HCT116 (cell line): Measurements from ENCODE around the gene BIVM. TPM values are rescaled to one million over a fixed set of nuclear protein-coding genes. Genes with fewer than 3 reads are reported as not detected.

Source experiments
- ATAC-seq: fragments of 200-7000 bp; cut with Tn5 transposase; 2 replicates; pipeline ENCODE4 v1.9.1; 2020; ENCODE audit warnings: mild to moderate bottlenecking, moderate library complexity
- BruUV-seq: library from RNA; stranded (reverse); fragments of 400-500 nt; replicated peaks from 2 replicates; lab custom pipeline; 2021; lab: Mats Ljungman, UMichigan
- CTCF ChIA-PET: fragments of 300-600 bp; sonication (Branson Sonifier 250); formaldehyde crosslinking; loops from one replicate; lab custom pipeline; 2021; ENCODE audit warnings: antibody characterized with exemption; lab: Charles Lee
- POLR2A ChIA-PET: fragments of 300-600, 350-600 bp; sonication (Branson Sonifier 250); formaldehyde crosslinking; loops from one replicate; lab custom pipeline; 2021; ENCODE audit warnings: antibody characterized with exemption; lab: Charles Lee
- RAD21 ChIA-PET, 2 experiments: fragments of 300-600 bp; sonication (Branson Sonifier 250); formaldehyde crosslinking; loops; one replicate each; lab custom pipeline; 2023; ENCODE audit warnings: low total read pairs in 2 of 2; ENCODE audit not compliant: uncharacterized antibody in 2 of 2, unreplicated experiment in 2 of 2, low non-redundant PET in 1 of 2; lab: Charles Lee
- DNase-seq: peaks from one replicate; pipeline ENCODE4 v3.0.0-alpha.2; 2010; ENCODE audit warnings: low read depth, low spot score
- H2AFZ ChIP-seq: fragments of 200-600 bp; shearing (Covaris generic), sonication (generic); 2 replicates; pipeline ENCODE4 v1.6.1; 2017; ENCODE audit warnings: low read depth, mixed run types, mixed read lengths, antibody characterized with exemption, low read length; ENCODE audit not compliant: poor library complexity, severe bottlenecking
- H3K27ac ChIP-seq: 2 replicates; pipeline ENCODE4 v1.5.1; 2012; ENCODE audit warnings: low read depth, low read length
- H3K27me3 ChIP-seq: fragments of 200-600 bp; sonication (generic); 2 replicates; pipeline ENCODE4 v1.6.1; 2016; ENCODE audit warnings: mixed run types, low read length, mixed read lengths; ENCODE audit not compliant: insufficient read depth
- H3K36me3 ChIP-seq, 2 experiments: fragments of 200-500 bp in 1 of 2; fragments of 200-600 bp in 1 of 2; sonication (Bioruptor generic) in 1 of 2; sonication (generic) in 1 of 2; 2 replicates each; pipeline versions ENCODE4 v1.5.1 to v1.6.1; 2014 to 2016; ENCODE audit warnings: low read length in 2 of 2, inconsistent platforms in 1 of 2, mixed read lengths in 1 of 2, mixed run types in 1 of 2; ENCODE audit not compliant: insufficient read depth in 2 of 2, control insufficient read depth in 1 of 2
- H3K4me1 ChIP-seq, 2 experiments: fragments of 200-600 bp in 1 of 2; sonication (generic) in 1 of 2; 2 replicates each; pipeline versions ENCODE4 v1.5.1 to v1.6.1; 2012 to 2017; ENCODE audit warnings: low read length in 2 of 2, inconsistent platforms in 1 of 2, mild to moderate bottlenecking in 1 of 2, mixed read lengths in 1 of 2, mixed run types in 1 of 2, moderate library complexity in 1 of 2; ENCODE audit not compliant: insufficient read depth in 2 of 2, control insufficient read depth in 1 of 2
- H3K4me2 ChIP-seq: fragments of 200-600 bp; sonication (generic); 2 replicates; pipeline ENCODE4 v1.6.1; 2017; ENCODE audit warnings: mixed run types, low read length, mixed read lengths
- H3K4me3 ChIP-seq, 2 experiments: fragments of 200-600 bp in 1 of 2; sonication (generic) in 1 of 2; replicated peaks in 1 of 2; 2 replicates each; pipeline ENCODE4 v1.5.1; 2011 to 2016; ENCODE audit warnings: low read length in 2 of 2, control low read depth in 1 of 2, low read depth in 1 of 2, mild to moderate bottlenecking in 1 of 2, mixed read lengths in 1 of 2, mixed run types in 1 of 2
- H3K79me2 ChIP-seq: fragments of 200-600 bp; sonication (generic); 2 replicates; pipeline ENCODE4 v1.6.1; 2017; ENCODE audit warnings: mild to moderate bottlenecking, mixed run types, low read length, moderate library complexity, mixed read lengths; ENCODE audit not compliant: insufficient read depth
- H3K9ac ChIP-seq: fragments of 200-600 bp; sonication (generic); 2 replicates; pipeline ENCODE4 v1.6.1; 2016; ENCODE audit warnings: low read length, mixed read lengths
- H3K9me2 ChIP-seq: fragments of 200-600 bp; sonication (generic), shearing (Covaris generic); 2 replicates; pipeline ENCODE4 v1.6.1; 2017; ENCODE audit warnings: mixed run types, mild to moderate bottlenecking, moderate library complexity; ENCODE audit not compliant: insufficient read depth
- H3K9me3 ChIP-seq, 2 experiments: fragments of 200-500 bp in 1 of 2; fragments of 200-600 bp in 1 of 2; sonication (Bioruptor generic) in 1 of 2; sonication (generic) in 1 of 2; 2 replicates each; pipeline ENCODE4 v1.6.1; 2014 to 2017; ENCODE audit warnings: low read length in 2 of 2, mixed read lengths in 2 of 2, inconsistent platforms in 1 of 2, low read depth in 1 of 2, mild to moderate bottlenecking in 1 of 2, mixed run types in 1 of 2, moderate library complexity in 1 of 2; ENCODE audit not compliant: control insufficient read depth in 1 of 2, insufficient read depth in 1 of 2
- H4K20me1 ChIP-seq: fragments of 200-600 bp; sonication (generic), shearing (Covaris generic); 2 replicates; pipeline ENCODE4 v1.6.1; 2017; ENCODE audit warnings: mixed run types, mild to moderate bottlenecking, moderate library complexity; ENCODE audit not compliant: insufficient read depth
- CBX3 ChIP-seq: IDR thresholded peaks from 2 replicates; pipeline ENCODE4 v1.6.1; 2012; ENCODE audit warnings: low read depth
- CEBPB ChIP-seq: IDR thresholded peaks from 2 replicates; pipeline ENCODE4 v1.6.1; 2012; ENCODE audit warnings: low read depth
- EGR1 ChIP-seq: IDR thresholded peaks from 2 replicates; pipeline ENCODE4 v1.6.1; 2012; ENCODE audit warnings: low read depth
- ELF1 ChIP-seq: IDR thresholded peaks from 2 replicates; pipeline ENCODE4 v1.6.1; 2012; ENCODE audit warnings: low read depth, borderline replicate concordance
- EZH2phosphoT487 ChIP-seq: fragments of 200-600 bp; IDR thresholded peaks from 2 replicates; pipeline ENCODE4 v1.6.1; 2018; ENCODE audit warnings: antibody characterized with exemption, borderline replicate concordance
- FOSL1 ChIP-seq: IDR thresholded peaks from 2 replicates; pipeline ENCODE4 v1.6.1; 2012; ENCODE audit warnings: low read depth
- JUND ChIP-seq: IDR thresholded peaks from 2 replicates; pipeline ENCODE4 v1.6.1; 2012
- POLR2AphosphoS5 ChIP-seq: IDR thresholded peaks from 2 replicates; pipeline ENCODE4 v1.6.1; 2011; ENCODE audit warnings: mild to moderate bottlenecking, low read depth, low read length, moderate library complexity
- RAD21 ChIP-seq: IDR thresholded peaks from 2 replicates; pipeline ENCODE4 v1.6.1; 2012; ENCODE audit warnings: low read depth, mild to moderate bottlenecking
- REST ChIP-seq: IDR thresholded peaks from 2 replicates; pipeline ENCODE4 v1.6.1; 2012; ENCODE audit warnings: low read depth
- SP1 ChIP-seq: IDR thresholded peaks from 2 replicates; pipeline ENCODE4 v1.6.1; 2012; ENCODE audit warnings: low read depth
- SRF ChIP-seq: IDR thresholded peaks from 2 replicates; pipeline ENCODE4 v1.6.1; 2012; ENCODE audit warnings: low read depth
- TCF7L2 ChIP-seq: IDR thresholded peaks from 2 replicates; pipeline ENCODE4 v1.7.0; 2011; ENCODE audit warnings: borderline replicate concordance, inconsistent platforms; ENCODE audit not compliant: insufficient read depth, insufficient read length; ENCODE audit errors: extremely low read depth
- YY1 ChIP-seq: IDR thresholded peaks from 2 replicates; pipeline ENCODE4 v1.6.1; 2011; ENCODE audit warnings: low read length, low read depth, moderate library complexity, mild to moderate bottlenecking; ENCODE audit not compliant: insufficient replicate concordance; ENCODE audit errors: extremely low read depth
- ZBTB33 ChIP-seq: IDR thresholded peaks from 2 replicates; pipeline ENCODE4 v1.6.1; 2011; ENCODE audit warnings: mild to moderate bottlenecking, low read length, moderate library complexity; ENCODE audit not compliant: insufficient replicate concordance; ENCODE audit errors: extremely low read depth
- ZNF274 ChIP-seq: fragments of 200-500 bp; sonication (Bioruptor generic); IDR thresholded peaks from 2 replicates; pipeline ENCODE4 v1.6.1; 2014; ENCODE audit warnings: mild to moderate bottlenecking, low read depth, low read length, inconsistent platforms
- intact Hi-C: fragments of 100-400 bp; cut with micrococcal nuclease; formaldehyde crosslinking; loops from 2 replicates; pipeline ENCODE4 v1.10.0; 2022
- total RNA-seq: library from RNA; stranded (reverse); gene quantifications from one replicate; pipeline ENCODE4 v1.2.1, GENCODE V29; 2021; ENCODE audit not compliant: unreplicated experiment
- TF ChIP-seq, protein P1 (sequence below), 3 experiments: fragments of 200-600 bp in 1 of 3; sonication (generic) in 1 of 3; IDR thresholded peaks in 2 of 3; conservative IDR thresholded peaks in 1 of 3; 2 replicates each; pipeline ENCODE4 v1.5.1; 2012 to 2017; ENCODE audit warnings: low read depth in 2 of 3, low read length in 2 of 3, antibody characterized with exemption in 1 of 3, borderline replicate concordance in 1 of 3, control low read depth in 1 of 3, mild to moderate bottlenecking in 1 of 3, mixed read lengths in 1 of 3, mixed run types in 1 of 3, moderate library complexity in 1 of 3; ENCODE audit not compliant: insufficient read depth in 1 of 3
- TF ChIP-seq, protein P2 (sequence below): IDR thresholded peaks from 2 replicates; pipeline ENCODE4 v1.6.1; 2012

BIVM gene
- total RNA-seq, 1 experiment from 2014 or later = 11.3 TPM

DNA sequence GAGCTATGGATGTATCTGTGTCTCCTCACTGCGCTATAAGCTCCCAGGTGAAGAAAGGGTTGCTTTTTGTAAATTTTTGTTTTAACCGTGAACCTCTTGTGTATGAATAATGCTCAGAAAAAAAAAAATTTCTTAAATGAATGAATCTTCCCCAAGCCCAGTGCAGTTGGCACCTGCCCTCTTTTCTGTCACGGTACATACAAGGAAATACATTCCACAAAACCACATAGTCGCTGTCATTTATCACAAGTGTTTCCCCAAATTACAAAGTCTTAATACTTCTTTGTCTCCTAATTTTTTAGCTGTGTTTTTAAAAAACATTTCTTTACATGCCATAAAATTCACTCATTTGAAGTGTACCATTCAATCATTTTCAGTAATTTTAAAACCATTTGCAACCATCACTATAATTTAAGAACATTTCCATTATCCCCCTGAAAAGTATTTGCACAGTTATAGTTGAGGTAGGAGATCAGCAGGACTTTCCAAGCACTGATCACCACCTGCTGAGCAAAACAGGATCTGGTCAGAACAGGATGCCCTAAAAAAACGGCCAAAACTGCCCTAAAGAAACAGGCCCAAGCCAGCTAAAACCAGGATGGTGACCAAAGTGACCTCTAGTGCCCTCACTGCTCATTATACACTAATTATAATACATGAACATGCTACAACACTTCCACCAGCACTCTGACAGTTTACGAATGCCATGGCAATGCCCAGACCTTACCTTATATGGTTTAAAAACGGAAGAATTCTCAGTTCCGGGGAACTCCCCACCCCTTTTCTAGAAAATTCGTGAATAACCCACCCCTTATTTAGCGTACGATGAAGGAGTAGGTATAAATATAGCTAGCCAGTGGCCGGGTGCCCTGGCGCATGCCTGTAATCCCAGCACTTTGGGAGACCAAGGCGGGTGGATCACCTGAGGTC is 24.1 kb upstream of the BIVM start:
- Histone ChIP-seq H3K79me2 (peaks cover 20% of the 10 kb centered on the region), H3K4me2 (peak overlapping the region; percentile 96; the same call in 1 of the 2 replicates), H4K20me1 (no peaks in the 10 kb centered on the region), H3K9me2 (no peaks in the 10 kb centered on the region), H3K27ac (no peak overlapping the region), H3K27me3 (no peaks in the 10 kb centered on the region), H3K36me3 (0 out of 4 replicates have a peak, but pooled peaks cover 0 to 3% of the 10 kb centered on the region in 2 experiments), H3K4me1 (peaks cover 0 to 25% of the 10 kb centered on the region in 2 experiments; a peak in 2 of 4 replicates), H2AFZ (no peak overlapping the region), H3K4me3 (no peak overlapping the region), H3K9me3 (no peaks in the 10 kb centered on the region), H3K9ac (no peak overlapping the region)
- intact Hi-C loops = no loop called here
- ChIA-PET RAD21 (no interaction called here), POLR2A (interaction anchor here (1.0 kb wide), 1 partner anchor 36 kb away, joined by 3 read pairs; no protein-coding TSS in a partner anchor), CTCF (interaction anchor here (2.0 kb wide), 1 partner anchor 72 kb away, joined by 4 read pairs; no protein-coding TSS in a partner anchor)
- ATAC-seq (no peak), DNase-seq (no peak)
- no TSS peak for BruUV-seq
- TF ChIP-seq CEBPB (no peak), CBX3 (no peak), ZNF274 (no peak), ELF1 (no peak), YY1 (no peak), SP1 (no peak), RAD21 (no peak), EZH2phosphoT487 (no peak), ZBTB33 (no peak), JUND (no peak), EGR1 (no peak), TCF7L2 (no peak), FOSL1 (no peak), REST (no peak), SRF (no peak), POLR2AphosphoS5 (no peak)
- TF ChIP-seq, protein P1, sequence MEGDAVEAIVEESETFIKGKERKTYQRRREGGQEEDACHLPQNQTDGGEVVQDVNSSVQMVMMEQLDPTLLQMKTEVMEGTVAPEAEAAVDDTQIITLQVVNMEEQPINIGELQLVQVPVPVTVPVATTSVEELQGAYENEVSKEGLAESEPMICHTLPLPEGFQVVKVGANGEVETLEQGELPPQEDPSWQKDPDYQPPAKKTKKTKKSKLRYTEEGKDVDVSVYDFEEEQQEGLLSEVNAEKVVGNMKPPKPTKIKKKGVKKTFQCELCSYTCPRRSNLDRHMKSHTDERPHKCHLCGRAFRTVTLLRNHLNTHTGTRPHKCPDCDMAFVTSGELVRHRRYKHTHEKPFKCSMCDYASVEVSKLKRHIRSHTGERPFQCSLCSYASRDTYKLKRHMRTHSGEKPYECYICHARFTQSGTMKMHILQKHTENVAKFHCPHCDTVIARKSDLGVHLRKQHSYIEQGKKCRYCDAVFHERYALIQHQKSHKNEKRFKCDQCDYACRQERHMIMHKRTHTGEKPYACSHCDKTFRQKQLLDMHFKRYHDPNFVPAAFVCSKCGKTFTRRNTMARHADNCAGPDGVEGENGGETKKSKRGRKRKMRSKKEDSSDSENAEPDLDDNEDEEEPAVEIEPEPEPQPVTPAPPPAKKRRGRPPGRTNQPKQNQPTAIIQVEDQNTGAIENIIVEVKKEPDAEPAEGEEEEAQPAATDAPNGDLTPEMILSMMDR (IDR thresholded peaks at IDR 0.05 in 2 of 3, conservative IDR thresholded peaks at IDR 0.05 in 1 of 3; ENCODE audit: borderline replicate concordance in 1 of 3, insufficient read depth in 1 of 3, low read depth in 2 of 3, low read length in 2 of 3) = no peak
- TF ChIP-seq, protein P2, sequence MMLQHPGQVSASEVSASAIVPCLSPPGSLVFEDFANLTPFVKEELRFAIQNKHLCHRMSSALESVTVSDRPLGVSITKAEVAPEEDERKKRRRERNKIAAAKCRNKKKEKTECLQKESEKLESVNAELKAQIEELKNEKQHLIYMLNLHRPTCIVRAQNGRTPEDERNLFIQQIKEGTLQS = no peak
